GM19240 (cell line): ENCODE data around the gene SERGEF.
A peak's percentile ranks its signal among the peaks of the same experiment; 100 is the strongest.
"Not testable (repeated sequence)": the region's sequence is repeated elsewhere in the genome, so short reads cannot be mapped to it uniquely, and the experiment has no call there.

Source experiments
- DNase-seq: peaks from one replicate; pipeline ENCODE4 v3.0.0; 2011; ENCODE audit warnings: low spot score; ENCODE audit not compliant: insufficient read length

The SERGEF gene

GRCh38 chr11:18000760-18001159, 12.1 kb downstream of the SERGEF start:
- no peak for DNase-seq

GRCh38 chr11:18000128-18000527, 12.7 kb downstream of the SERGEF start:
- DNase-seq = not testable (repeated sequence)

GRCh38 chr11:17992916-17993315, 19.9 kb downstream of the SERGEF start:
- no peak for DNase-seq

- DNase-seq = peak; percentile 31
Observed at GRCh38 chr11:17991783-17992433, 20.9 kb downstream of the SERGEF start.

GRCh38 chr11:17989306-17989705, 23.5 kb downstream of the SERGEF start:
- DNase-seq = no peak

- no peak for DNase-seq
Observed at GRCh38 chr11:17988465-17988864, 24.4 kb downstream of the SERGEF start.

GRCh38 chr11:17987826-17988225, 25.0 kb downstream of the SERGEF start:
- no peak for DNase-seq

- no peak for DNase-seq
Observed at GRCh38 chr11:17986711-17987220, 26.1 kb downstream of the SERGEF start.

GRCh38 chr11:17986007-17986710, 26.7 kb downstream of the SERGEF start:
- no peak for DNase-seq

- DNase-seq = no peak
Observed at GRCh38 chr11:17985517-17985916, 27.3 kb downstream of the SERGEF start.

GRCh38 chr11:17983569-17983968, 29.3 kb downstream of the SERGEF start:
- DNase-seq = no peak

- peak; percentile 33 for DNase-seq
Observed at GRCh38 chr11:17979770-17980371, 33.0 kb downstream of the SERGEF start.

GRCh38 chr11:17978553-17979287, 34.1 kb downstream of the SERGEF start:
- DNase-seq = peak; percentile 37

GRCh38 chr11:17976651-17977050, 36.2 kb downstream of the SERGEF start:
- DNase-seq = no peak

- no peak for DNase-seq
Observed at GRCh38 chr11:17974246-17974645, 38.6 kb downstream of the SERGEF start.

- no peak for DNase-seq
Observed at GRCh38 chr11:17972987-17973386, 39.9 kb downstream of the SERGEF start.

- no peak for DNase-seq
Observed at GRCh38 chr11:17968206-17968605, 44.6 kb downstream of the SERGEF start.

- DNase-seq = no peak
Observed at GRCh38 chr11:17967661-17968060, 45.2 kb downstream of the SERGEF start.

- DNase-seq = no peak
Observed at GRCh38 chr11:17960091-17960490, 52.8 kb downstream of the SERGEF start.

- no peak for DNase-seq
Observed at GRCh38 chr11:17958446-17958845, 54.4 kb downstream of the SERGEF start.

- DNase-seq = no peak
Observed at GRCh38 chr11:17954395-17955252, 58.2 kb downstream of the SERGEF start.
